HepG2 (cell line): ENCODE measurements around the gene GRIN2D. TPM values are rescaled to one million over a fixed set of nuclear protein-coding genes. Genes with fewer than 3 reads are reported as not detected.
A peak's percentile ranks its signal among the peaks of the same experiment; 100 is the strongest.

ENCODE experiments used
- ATF5 ChIP-seq: sonication (generic); formaldehyde crosslinking; IDR thresholded peaks from 2 replicates; pipeline ENCODE4 v1.4.0; 2020; ENCODE audit warnings: mild to moderate bottlenecking, low read depth, missing genetic modification reagents
- CSRNP1 ChIP-seq: sonication (generic); formaldehyde crosslinking; IDR thresholded peaks from 2 replicates; pipeline ENCODE4 v1.8.1; 2023; ENCODE audit warnings: mild to moderate bottlenecking, missing genetic modification reagents
- DMAP1 ChIP-seq: IDR thresholded peaks from 2 replicates; pipeline ENCODE4 v1.6.1; 2016
- FOXA1 ChIP-seq, 2 experiments: fragments of 450-650 bp in 1 of 2; sonication (generic) in 1 of 2; formaldehyde crosslinking in 1 of 2; IDR thresholded peaks; 2 replicates each; pipeline versions ENCODE4 v1.4.0 to v1.6.1; 2016 to 2020; ENCODE audit warnings: missing genetic modification reagents in 1 of 2
- GPN1 ChIP-seq: sonication (generic); formaldehyde crosslinking; IDR thresholded peaks from 2 replicates; pipeline ENCODE4 v1.5.1; 2020; ENCODE audit warnings: missing genetic modification reagents, borderline replicate concordance
- HDAC6 ChIP-seq: fragments of 200-600 bp; sonication (generic); IDR thresholded peaks from 2 replicates; pipeline ENCODE4 v1.7.0; 2017; ENCODE audit warnings: mild to moderate bottlenecking, antibody characterized with exemption, low read length, low read depth
- PATZ1 ChIP-seq: sonication (generic); formaldehyde crosslinking; IDR thresholded peaks from 2 replicates; pipeline ENCODE4 v1.4.0; 2020; ENCODE audit warnings: missing genetic modification reagents
- SP4 ChIP-seq: sonication (generic); formaldehyde crosslinking; IDR thresholded peaks from 2 replicates; pipeline ENCODE4 v1.8.1; 2023; ENCODE audit warnings: mild to moderate bottlenecking, missing genetic modification reagents
- ZBTB21 ChIP-seq: sonication (generic); formaldehyde crosslinking; IDR thresholded peaks from 2 replicates; pipeline ENCODE4 v1.4.0; 2020; ENCODE audit warnings: missing genetic modification reagents
- ZNF318 ChIP-seq: sonication (generic); formaldehyde crosslinking; IDR thresholded peaks from 2 replicates; pipeline ENCODE4 v1.4.0; 2020; ENCODE audit warnings: mild to moderate bottlenecking, missing genetic modification reagents
- ZNF350 ChIP-seq: sonication (generic); formaldehyde crosslinking; IDR thresholded peaks from 2 replicates; pipeline ENCODE4 v1.4.0; 2020; ENCODE audit warnings: mild to moderate bottlenecking, low read depth, missing genetic modification reagents, borderline replicate concordance
- ZNF564 ChIP-seq: sonication (generic); formaldehyde crosslinking; IDR thresholded peaks from 2 replicates; pipeline ENCODE4 v1.8.1; 2023; ENCODE audit warnings: mild to moderate bottlenecking, missing genetic modification reagents
- ZNF644 ChIP-seq: IDR thresholded peaks from 2 replicates; pipeline ENCODE4 v1.6.1; 2016; ENCODE audit warnings: low read depth
- polyA plus RNA-seq, 8 experiments: library from polyadenylated mRNA; depleted of rRNA in 3 of 8; stranded (reverse) in 7 of 8; unstranded in 1 of 8; fragments of >200 nt; fragmentation: Illumina TruSeq in 4 of 8; extraction: Trizol in 4 of 8; gene quantifications; 2 replicates each; pipeline versions ENCODE4 v1.2.1 to v1.2.3, GENCODE V29; 2011 to 2016; ENCODE audit warnings: low read depth in 4 of 8, missing spikeins in 1 of 8, mixed read lengths in 1 of 8; ENCODE audit not compliant: insufficient read depth in 1 of 8
- total RNA-seq, 5 experiments: library from RNA; depleted of rRNA; stranded (reverse); fragments of >200 nt; fragmentation: Illumina TruSeq; extraction: Trizol; gene quantifications; 2 replicates each; pipeline ENCODE4 v1.2.3, GENCODE V29; 2016; ENCODE audit warnings: low read depth in 1 of 5

GRIN2D gene
- total and polyA plus RNA-seq, 2 of the 13 experiments (the other 11 are each of a cell fraction or from before 2014, with no cell fraction given) = 0.02 to 0.13 TPM

- TF ChIP-seq PATZ1 (CRISPR knock-in tag) (peak; percentile 66), SP4 (CRISPR knock-in tag) (no peak), ZBTB21 (CRISPR knock-in tag) (no peak), ZNF318 (CRISPR knock-in tag) (no peak), ZNF564 (no peak), GPN1 (CRISPR knock-in tag) (no peak), DMAP1 (CRISPR knock-in tag) (no peak), HDAC6 (no peak), ZNF350 (CRISPR knock-in tag) (peak; percentile 48), FOXA1 (IDR thresholded peaks at IDR 0.05) (peak; percentile 68), FOXA1 (CRISPR knock-in tag; IDR thresholded peaks at IDR 0.05) (peak; percentile 94), ATF5 (CRISPR knock-in tag) (no peak), CSRNP1 (no peak), ZNF644 (CRISPR knock-in tag) (peak; percentile 57; the same call in 1 of the 2 replicates)
These were observed 39.0 kb upstream of the GRIN2D start (continued) for GRCh38 chr19:48354332-48354992.
